ENCODE results near the gene ROBO2. TPM values are rescaled to one million over a fixed set of nuclear protein-coding genes. Genes with fewer than 3 reads are reported as not detected.

Gene ROBO2
- total RNA-seq, 2 donors from 2014 or later, result 1.4 to 3.4 TPM

- intact Hi-C loops (cut with DNase I), result no loop called here
- DNase-seq (ENCODE audit: low spot score), result no peak
Measured at GRCh38 chr3:77586216-77586615, 546.3 kb downstream of the ROBO2 start.

- intact Hi-C loops (cut with DNase I), result no loop called here
- DNase-seq (ENCODE audit: low spot score), result no peak
Measured at GRCh38 chr3:77588863-77589262, 549.0 kb downstream of the ROBO2 start.

GRCh38 chr3:77590191-77590590 is 550.3 kb downstream of the ROBO2 start:
- intact Hi-C loops (cut with DNase I), result no loop called here
- DNase-seq (ENCODE audit: low spot score), result no peak

- intact Hi-C loops (cut with DNase I), result no loop called here
- no peak for DNase-seq (ENCODE audit: low spot score)
Measured at GRCh38 chr3:77595371-77595870, 555.5 kb downstream of the ROBO2 start.

GRCh38 chr3:77599948-77600347 is 560.0 kb downstream of the ROBO2 start:
- intact Hi-C loops (cut with DNase I), result no loop called here
- DNase-seq (ENCODE audit: low spot score), result no peak

GRCh38 chr3:77601823-77602415 is 562.0 kb downstream of the ROBO2 start:
- DNase-seq (ENCODE audit: low spot score), result no peak
- intact Hi-C loops (cut with DNase I), result no loop called here

GRCh38 chr3:77602722-77603121 is 562.8 kb downstream of the ROBO2 start:
- intact Hi-C loops (cut with DNase I), result no loop called here
- DNase-seq (ENCODE audit: low spot score), result no peak

GRCh38 chr3:77605308-77605707 is 565.4 kb downstream of the ROBO2 start:
- no peak for DNase-seq (ENCODE audit: low spot score)
- intact Hi-C loops (cut with DNase I), result no loop called here

- intact Hi-C loops (cut with DNase I), result no loop called here
- DNase-seq (ENCODE audit: low spot score), result no peak
Measured at GRCh38 chr3:77605865-77606264, 566.0 kb downstream of the ROBO2 start.

GRCh38 chr3:77606372-77606771 is 566.5 kb downstream of the ROBO2 start:
- intact Hi-C loops (cut with DNase I), result no loop called here

GRCh38 chr3:77618686-77619085 is 578.8 kb downstream of the ROBO2 start:
- intact Hi-C loops (cut with DNase I), result no loop called here
- no peak for DNase-seq (ENCODE audit: low spot score)

More at GRCh38 chr3:77606372-77606771, 566.5 kb downstream of the ROBO2 start:
- DNase-seq (ENCODE audit: low spot score), result no peak

GRCh38 chr3:77620009-77620408 is 580.1 kb downstream of the ROBO2 start:
- DNase-seq (ENCODE audit: low spot score), result no peak
- intact Hi-C loops (cut with DNase I), result no loop called here

- DNase-seq (ENCODE audit: low spot score), result no peak
- intact Hi-C loops (cut with DNase I), result no loop called here
Measured at GRCh38 chr3:77623500-77623899, 583.6 kb downstream of the ROBO2 start.

- intact Hi-C loops (cut with DNase I), result no loop called here
- no peak for DNase-seq (ENCODE audit: low spot score)
Measured at GRCh38 chr3:77626157-77626556, 586.3 kb downstream of the ROBO2 start.

GRCh38 chr3:77648214-77648613 is 608.3 kb downstream of the ROBO2 start:
- DNase-seq (ENCODE audit: low spot score), result no peak
- intact Hi-C loops (cut with DNase I), result no loop called here

- intact Hi-C loops (cut with DNase I), result no loop called here
- DNase-seq (ENCODE audit: low spot score), result no peak
Measured at GRCh38 chr3:77648664-77649063, 608.8 kb downstream of the ROBO2 start.

- DNase-seq (ENCODE audit: low spot score), result no peak
- intact Hi-C loops (cut with DNase I), result no loop called here
Measured at GRCh38 chr3:77652624-77653023, 612.7 kb downstream of the ROBO2 start.

- DNase-seq (ENCODE audit: low spot score), result no peak
- intact Hi-C loops (cut with DNase I), result no loop called here
Measured at GRCh38 chr3:77655396-77655795, 615.5 kb downstream of the ROBO2 start.

- no peak for DNase-seq (ENCODE audit: low spot score)
- intact Hi-C loops (cut with DNase I), result no loop called here
Measured at GRCh38 chr3:77660718-77661117, 620.8 kb downstream of the ROBO2 start.

GRCh38 chr3:77667901-77668300 is 628.0 kb downstream of the ROBO2 start:
- intact Hi-C loops (cut with DNase I), result no loop called here
- DNase-seq (ENCODE audit: low spot score), result no peak

- intact Hi-C loops (cut with DNase I), result no loop called here
- DNase-seq (ENCODE audit: low spot score), result no peak
Measured at GRCh38 chr3:77668376-77668775, 628.5 kb downstream of the ROBO2 start.

- no peak for DNase-seq (ENCODE audit: low spot score)
- intact Hi-C loops (cut with DNase I), result no loop called here
Measured at GRCh38 chr3:77672016-77672415, 632.1 kb downstream of the ROBO2 start.

Data from posterior vena cava (tissue), 2 donors.